ENCODE results near the gene AGO3.

DNA sequence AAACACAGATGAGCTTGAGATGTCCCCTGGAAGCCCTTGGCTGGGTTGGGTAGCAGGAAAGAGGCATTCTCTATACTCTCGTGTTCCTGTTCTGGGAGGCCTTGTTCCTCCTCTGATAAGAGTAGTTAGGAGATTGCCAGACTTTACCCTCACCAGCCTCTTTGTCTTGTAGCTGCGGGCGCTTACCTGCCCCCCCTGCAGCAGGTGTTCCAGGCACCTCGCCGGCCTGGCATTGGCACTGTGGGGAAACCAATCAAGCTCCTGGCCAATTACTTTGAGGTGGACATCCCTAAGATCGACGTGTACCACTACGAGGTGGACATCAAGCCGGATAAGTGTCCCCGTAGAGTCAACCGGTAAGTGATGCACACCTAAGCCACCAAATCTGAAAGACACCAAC, 42.6 kb upstream of the AGO3 start:
- no peak for TF ChIP-seq HCFC1 (IDR thresholded peaks at IDR 0.05; ENCODE audit: low read length)
- no peak for TF ChIP-seq POLR2A (IDR thresholded peaks at IDR 0.05; ENCODE audit: low read depth, low read length)
- TF ChIP-seq EZH2 (IDR thresholded peaks at IDR 0.05; ENCODE audit: borderline replicate concordance, control insufficient read depth, low read depth, low read length), result no peak
- TF ChIP-seq, protein P1, sequence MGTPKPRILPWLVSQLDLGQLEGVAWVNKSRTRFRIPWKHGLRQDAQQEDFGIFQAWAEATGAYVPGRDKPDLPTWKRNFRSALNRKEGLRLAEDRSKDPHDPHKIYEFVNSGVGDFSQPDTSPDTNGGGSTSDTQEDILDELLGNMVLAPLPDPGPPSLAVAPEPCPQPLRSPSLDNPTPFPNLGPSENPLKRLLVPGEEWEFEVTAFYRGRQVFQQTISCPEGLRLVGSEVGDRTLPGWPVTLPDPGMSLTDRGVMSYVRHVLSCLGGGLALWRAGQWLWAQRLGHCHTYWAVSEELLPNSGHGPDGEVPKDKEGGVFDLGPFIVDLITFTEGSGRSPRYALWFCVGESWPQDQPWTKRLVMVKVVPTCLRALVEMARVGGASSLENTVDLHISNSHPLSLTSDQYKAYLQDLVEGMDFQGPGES (IDR thresholded peaks at IDR 0.05), result no peak
- no peak for TF ChIP-seq TAF1 (IDR thresholded peaks at IDR 0.05; ENCODE audit: borderline replicate concordance, low read depth, low read length)
